Measurements from ENCODE around the gene KIF7.

Gene KIF7

DNA sequence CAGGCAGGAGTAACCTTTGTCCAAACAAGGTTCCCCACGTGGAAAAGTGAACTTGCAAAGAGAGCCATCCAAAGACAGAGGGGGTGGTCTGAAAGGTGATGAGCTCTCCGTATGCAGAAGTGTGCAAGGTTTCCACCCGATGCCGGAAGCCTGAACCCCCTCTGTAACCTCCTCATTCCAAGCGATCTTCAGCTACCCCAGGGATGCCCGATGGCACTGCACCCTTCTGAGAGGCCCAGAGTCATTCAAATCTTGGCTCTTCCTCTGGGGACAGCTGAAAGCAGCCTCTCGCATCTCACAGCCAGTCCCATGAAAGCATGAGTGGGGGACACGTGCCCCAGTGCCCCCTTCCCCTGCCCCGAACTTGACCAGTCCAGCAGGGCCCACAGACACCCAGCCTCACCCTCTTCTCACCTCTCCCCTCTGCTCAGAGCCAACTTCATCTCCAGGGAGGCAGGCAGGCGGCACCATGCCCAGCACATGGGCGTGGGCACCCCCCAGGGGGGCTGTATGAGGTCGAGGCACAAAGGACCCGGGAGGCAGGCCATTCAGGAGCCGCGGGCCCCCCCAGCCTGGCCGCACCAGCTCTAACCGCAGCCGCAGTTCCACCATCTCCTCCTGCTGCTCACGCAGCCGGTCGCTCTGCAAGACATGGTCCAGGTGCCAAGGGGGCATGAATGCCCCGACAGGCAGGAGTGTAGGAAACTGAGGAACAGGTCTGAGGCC, 8.7 kb downstream of the KIF7 start:
- DNase-seq: no peak

DNA sequence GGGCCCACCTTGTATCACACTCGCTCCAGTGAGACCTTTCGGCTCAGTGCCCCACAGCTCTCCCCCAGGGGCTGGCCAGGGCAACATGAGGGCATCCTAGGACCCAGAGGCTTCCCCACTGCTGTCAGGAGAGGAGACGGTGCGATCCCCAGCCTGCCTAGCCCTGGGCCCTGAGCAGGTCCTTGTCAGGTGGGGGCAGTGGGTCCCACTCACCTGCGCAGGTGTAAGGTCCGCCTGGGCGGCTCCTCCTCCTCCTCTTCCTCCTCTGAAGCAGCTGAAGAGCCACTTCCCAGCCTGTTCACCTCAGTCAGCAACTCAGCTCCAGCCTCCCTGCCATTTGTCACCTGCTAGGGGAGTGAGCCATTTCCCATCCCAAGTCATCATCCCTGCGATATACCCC, 9.6 kb downstream of the KIF7 start:
- DNase-seq: no peak

DNA sequence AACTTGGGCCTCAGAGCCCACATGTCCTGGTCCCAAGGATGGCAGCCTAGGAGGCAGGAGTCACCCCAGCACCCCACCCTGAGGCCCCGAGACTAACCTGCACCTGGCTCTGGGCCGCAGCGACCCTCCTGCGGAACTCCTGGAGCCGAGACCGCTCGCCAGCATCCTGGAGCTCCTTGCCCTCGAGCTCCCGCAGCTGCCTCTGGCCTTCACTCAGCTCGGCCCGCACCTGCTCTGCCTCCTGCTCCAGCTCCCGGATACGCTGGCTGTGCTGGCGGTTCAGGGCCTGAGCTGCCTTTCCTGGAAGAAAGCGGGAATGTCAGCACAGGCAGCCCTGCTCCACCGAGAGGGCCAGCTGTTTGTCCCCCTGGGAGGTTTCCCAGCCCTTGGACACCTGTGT, 13.2 kb downstream of the KIF7 start:
- DNase-seq: no peak

- no peak for DNase-seq
Observed at GRCh38 chr15:89641053-89641452, 14.2 kb downstream of the KIF7 start.

DNA sequence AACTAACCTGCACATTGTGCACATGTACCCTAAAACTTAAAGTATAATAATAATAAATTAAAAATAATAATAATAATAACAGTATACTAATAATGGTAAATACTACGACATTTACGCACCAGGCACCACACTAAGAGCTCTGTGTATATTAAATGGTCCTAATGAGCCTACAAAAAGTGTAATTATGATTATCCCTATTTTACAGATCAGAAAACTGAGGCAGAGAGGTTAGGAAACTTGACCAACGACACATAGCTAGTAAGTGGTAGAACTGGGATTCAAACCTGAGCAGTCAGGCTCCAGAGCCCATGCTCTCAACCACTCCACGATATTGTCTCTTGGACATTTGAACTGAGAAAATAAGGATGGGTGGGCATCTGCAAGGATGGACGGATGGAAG, 15.0 kb downstream of the KIF7 start:
- no peak for DNase-seq

- DNase-seq: no peak
Observed at GRCh38 chr15:89633585-89633984, 21.7 kb downstream of the KIF7 start.

GRCh38 chr15:89632563-89633430, 22.5 kb downstream of the KIF7 start:
- DNase-seq: no peak

GRCh38 chr15:89631902-89632264, 23.4 kb downstream of the KIF7 start:
- no peak for DNase-seq

DNA sequence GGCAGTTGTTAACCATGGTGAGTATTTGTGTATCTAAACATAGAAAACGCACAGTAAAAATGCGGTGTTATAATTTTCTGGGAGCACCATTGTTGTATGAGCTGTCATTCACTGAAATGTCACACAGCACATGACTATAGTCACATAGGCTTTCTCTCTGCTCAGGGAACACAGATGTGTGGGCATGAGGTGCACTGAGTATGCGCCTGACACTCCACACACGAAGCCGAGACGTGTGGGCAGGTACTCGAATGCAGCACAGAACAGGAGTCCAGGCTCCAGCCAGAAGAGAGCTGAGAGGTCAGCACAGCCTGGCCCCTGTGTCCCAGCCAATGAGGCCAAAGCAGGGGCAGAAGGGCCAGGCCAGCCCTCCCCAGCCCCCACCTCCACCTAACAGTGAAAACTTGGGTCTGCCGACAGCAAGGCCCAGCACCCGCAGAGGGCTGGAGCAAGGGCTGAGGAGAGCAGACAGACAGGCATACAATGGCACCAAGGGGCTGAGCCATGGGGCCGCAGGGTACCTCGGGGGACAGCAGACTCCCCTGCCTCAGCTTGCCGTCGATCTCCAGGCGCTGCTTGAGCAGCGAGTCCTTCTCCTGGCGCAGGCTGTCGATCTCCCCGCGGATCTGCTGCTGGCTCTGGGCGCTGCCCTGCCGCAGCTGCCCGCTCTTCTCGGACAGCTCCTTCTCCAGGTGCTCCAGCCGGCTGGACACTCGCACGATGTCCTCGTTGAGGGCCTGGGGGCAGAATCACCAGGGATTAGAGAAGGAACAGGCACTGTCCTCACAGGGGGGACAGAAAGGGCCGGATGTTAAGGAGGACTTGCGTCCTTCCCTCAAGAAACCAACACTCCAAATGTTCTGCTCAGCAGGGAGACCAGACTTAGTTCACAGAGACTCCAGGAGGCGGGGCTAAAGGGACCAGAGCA, 24.0 kb downstream of the KIF7 start:
- DNase-seq: no peak

DNA sequence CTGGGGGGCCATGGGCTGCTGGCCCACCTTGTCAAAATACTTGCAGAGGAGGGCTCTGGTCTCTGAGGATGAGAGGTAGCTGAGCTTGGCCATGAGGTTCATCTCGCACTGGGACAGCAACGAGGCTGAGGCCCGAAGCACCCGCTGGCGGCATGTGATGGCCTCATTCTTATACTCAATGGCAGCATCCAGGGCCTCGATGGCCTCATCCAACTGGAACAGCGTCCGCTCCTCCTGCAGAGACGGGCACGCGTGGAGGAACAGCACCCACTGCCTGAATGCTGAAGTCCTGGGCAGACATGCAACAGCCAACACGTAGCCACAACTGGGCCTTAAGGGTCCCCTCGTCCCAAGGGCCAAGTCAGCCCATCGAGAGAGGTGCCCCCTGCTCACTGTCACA, 25.0 kb downstream of the KIF7 start:
- DNase-seq: no peak

DNA sequence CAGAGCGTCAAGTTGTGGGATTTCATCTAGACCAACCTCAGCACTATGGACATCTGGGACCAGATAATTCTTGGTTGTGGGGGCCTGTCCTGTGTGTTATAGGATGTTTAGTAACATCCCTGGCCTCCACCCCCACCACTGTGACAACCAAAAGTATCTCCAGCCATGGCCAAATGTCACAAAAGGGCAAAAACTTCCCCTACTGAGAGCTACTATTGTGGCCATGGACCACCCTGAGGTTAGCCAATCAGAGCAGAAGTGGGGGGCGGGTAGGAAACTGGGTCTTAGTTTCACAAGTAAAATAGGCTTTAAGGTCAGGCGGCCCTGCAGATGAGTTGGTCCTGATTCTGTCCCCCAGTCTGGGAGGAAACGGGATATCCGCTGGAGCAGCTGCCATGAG, 25.4 kb downstream of the KIF7 start:
- DNase-seq: no peak

DNA sequence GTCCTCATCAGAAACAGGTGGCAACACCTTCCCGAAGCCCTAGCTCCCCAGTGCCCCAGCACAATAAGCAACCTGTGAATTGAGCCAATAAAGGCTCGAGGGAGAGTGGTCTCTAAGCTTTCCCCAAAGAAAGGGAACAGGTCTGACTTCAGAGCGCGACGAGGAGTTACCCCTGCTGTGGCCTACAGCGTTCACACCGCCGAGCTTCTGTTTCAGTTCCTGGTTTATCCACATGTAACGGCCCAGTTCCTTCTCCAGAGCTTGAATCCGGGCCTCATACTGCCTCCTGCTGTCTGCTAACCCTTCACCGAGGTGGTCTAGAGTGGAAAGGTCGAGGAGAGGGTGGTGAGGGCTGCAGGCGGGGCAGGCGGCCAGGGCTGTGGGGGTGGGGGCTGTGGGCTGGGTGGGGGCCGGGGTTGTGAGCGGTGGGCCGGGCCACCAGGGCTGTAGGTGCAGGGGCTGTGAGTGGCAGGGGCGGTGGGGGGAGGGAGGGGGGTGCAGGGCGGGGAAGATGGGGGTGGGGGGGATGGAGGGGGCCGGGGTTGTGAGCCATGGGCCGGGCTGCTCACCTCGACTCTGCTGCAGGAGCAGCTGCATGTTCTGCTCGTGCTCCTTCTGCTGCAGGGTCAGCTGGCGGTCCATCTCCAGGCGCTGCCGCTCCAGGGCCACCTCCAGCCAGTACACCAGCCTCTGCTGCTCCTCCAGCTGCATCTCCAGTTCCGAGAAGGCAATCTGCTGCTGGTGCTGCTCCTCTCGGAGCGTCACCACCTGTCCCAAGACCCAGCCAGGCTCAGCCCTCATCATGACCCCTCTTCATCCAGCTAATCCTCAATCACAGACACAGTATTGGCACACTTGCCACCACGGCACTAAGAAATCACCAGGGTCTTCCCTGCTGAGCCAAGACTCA, 26.2 kb downstream of the KIF7 start:
- DNase-seq: no peak

DNA sequence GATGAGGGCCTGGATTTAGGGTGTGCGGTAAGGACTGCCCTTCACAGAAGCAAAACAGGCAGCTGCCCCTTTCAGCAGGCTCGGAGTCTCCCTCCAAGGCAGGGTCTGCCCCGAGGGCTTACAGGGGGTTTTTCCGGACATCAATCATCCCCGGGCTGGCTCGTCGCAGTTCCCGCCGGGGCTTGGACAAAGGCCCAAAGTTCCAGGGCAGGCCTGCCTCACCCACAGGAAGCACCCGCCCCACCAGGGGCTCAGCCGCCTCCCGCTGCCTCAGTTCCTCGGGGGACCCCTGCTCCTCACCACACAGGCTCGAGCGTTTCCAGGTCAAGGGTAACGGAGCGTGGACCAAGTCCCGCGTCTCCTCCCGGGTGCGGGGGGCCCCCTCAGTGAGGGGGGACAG, 27.0 kb downstream of the KIF7 start:
- no peak for DNase-seq

DNA sequence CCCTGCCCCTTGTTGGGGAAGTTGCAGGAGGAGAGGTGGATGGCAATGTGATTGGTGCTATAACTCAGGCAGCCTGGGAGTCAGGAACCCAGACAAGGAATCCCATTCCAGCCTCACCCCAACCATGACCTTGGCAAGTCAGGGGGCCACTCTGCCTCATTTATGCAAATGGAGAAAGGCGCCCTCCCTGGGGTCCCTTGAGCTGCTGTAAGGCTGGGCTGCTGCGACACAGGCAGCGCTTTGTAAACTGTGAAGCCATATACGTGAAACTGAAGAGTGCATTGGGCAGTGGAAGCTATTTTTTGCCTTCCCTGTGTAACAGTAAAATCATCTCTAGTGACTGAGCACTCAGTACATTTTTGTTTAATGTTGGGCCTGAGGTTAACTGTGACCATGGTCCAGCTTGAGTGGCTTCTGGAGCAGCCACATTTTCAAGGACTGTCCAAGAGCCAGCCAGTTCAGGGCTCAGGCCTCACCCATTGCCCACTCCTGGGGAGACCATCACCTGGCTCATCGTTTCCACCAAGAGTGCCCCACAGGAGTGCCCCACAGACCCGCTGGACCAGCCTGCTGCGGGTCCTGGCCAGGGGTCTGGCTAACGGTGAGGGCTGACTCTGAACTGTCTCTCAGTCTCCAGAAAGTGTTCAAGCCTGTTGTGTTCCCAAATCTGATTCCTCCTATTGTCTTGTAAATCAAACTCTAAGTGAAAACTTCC, 27.9 kb downstream of the KIF7 start:
- no peak for DNase-seq

DNA sequence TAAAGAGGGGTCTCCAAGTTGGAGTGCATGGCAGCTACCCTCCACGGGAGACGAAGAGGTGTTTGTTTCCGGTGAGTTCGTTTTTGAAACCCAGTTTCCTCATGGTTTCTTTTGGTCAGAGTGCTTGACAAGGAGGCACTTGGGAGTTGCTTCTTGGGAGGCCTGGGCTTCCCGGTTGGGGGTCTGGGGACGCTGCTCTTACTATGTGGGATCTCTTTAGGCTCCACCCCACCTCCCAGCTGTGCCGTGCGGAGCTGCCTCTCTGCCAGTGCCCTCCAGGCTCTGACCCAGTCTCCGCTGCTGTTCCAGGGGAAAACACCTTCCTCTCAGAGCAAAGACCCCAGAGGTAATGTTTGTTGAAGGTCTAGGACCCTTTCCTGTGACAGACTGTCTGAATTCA, 29.6 kb downstream of the KIF7 start:
- DNase-seq: no peak

GRCh38 chr15:89623165-89623564, 32.1 kb downstream of the KIF7 start:
- DNase-seq: no peak

- no peak for DNase-seq
Observed at GRCh38 chr15:89621547-89621946, 33.7 kb downstream of the KIF7 start.

- no peak for DNase-seq
Observed at GRCh38 chr15:89616228-89616627, 39.0 kb downstream of the KIF7 start.

DNA sequence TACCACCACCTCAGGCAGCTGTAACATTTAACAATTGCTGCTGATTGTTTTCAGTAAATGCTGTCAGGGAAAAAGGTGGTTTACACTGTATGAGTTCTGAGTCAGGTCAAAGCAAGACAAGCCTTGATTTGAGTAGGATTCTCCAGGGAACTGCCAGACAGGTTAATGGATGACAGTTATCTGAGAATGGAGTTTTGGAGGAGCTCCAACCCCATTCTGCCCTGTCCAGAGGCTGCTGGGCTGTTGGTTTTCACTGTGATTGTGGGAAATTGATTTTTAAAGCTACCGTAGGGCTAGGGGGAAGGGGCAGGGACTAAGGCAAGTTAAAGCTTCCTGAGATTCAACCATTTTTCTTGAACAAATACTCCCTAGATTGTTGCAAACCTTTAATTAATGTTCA, 40.1 kb downstream of the KIF7 start:
- DNase-seq: no peak

GRCh38 chr15:89614164-89614563, 41.1 kb downstream of the KIF7 start:
- DNase-seq: no peak

GRCh38 chr15:89613031-89613430, 42.2 kb downstream of the KIF7 start:
- DNase-seq: no peak

GRCh38 chr15:89611317-89611716, 44.0 kb downstream of the KIF7 start:
- no peak for DNase-seq

All from stimulated activated CD4-positive, alpha-beta T cell treated with anti-CD3 and anti-CD28 coated beads, Interleukin-2, amount 100 ng/mL, for 24 hours (primary cell).